RPMI7951 (cell line): ENCODE data around the gene CCSAP. TPM values are rescaled to one million over a fixed set of nuclear protein-coding genes. Genes with fewer than 3 reads are reported as not detected.

Experiments
- total RNA-seq: library from RNA; depleted of rRNA; stranded (reverse); fragments of >200 nt; shearing (Covaris generic); gene quantifications from 2 replicates; pipeline ENCODE4 v1.2.3, GENCODE V29; 2014; rRNA removed

Gene CCSAP
- total RNA-seq, 1 experiment from 2014 or later, result 22.8 TPM

Other genes with a start within 250 kb of the CCSAP start
- 15.4 and 22.5 TPM in 2 replicates for gene RAB4A, start 71.9 kb downstream of the CCSAP start, total RNA-seq
- gene ACTA1, start 91.0 kb upstream of the CCSAP start, total RNA-seq, result not detected in 2 replicates
- 33.1 and 33.2 TPM in 2 replicates for gene NUP133, start 165.3 kb upstream of the CCSAP start, total RNA-seq
- 14.1 and 17.5 TPM in 2 replicates for gene ABCB10, start 215.7 kb upstream of the CCSAP start, total RNA-seq